ENCODE data around the gene EYS. TPM values are rescaled to one million over a fixed set of nuclear protein-coding genes. Genes with fewer than 3 reads are reported as not detected.
A peak's percentile ranks its signal among the peaks of the same experiment; 100 is the strongest.

Gene EYS
- total RNA-seq, 1 experiment from 2014 or later, result 0.87 TPM

DNA sequence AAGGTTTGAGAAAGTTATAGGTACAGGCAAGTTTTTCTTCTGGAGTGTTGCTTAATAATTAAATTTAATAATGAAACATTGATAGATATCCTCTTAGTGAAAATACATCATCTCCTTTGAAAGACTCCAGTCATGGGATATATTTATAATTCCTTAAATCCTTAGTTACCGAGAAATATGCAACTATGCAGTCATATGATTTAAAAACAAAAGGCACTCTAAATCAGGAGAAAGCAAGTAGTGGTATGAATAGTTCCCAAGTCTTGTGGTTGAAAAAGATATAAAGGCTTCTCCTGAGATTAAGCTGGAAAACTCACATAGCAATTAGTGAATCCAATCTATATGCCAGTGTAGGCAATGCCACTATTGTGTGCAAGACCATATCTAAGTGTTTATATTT, 475.4 kb downstream of the EYS start:
- DNase-seq (ENCODE audit: low read depth), result no peak

DNA sequence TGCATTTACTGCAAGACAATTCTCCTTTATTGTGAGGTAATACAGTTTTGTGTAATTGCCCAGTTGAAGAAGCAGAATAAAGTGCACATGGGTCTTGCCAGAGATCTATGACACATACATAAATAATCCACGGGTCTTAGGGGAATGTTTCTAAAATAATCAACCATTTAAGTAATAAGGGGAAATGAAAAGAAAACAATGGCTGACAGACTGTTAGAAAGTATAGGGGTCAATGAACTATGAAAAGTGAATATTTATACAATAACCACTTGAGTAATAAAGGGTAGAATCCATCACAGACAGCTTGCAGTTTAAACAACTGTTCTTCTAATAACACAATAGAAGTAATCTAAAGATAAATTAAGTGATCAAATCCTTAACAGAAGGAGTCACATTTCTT, 477.2 kb downstream of the EYS start:
- DNase-seq (ENCODE audit: low read depth), result peak; percentile 4

DNA sequence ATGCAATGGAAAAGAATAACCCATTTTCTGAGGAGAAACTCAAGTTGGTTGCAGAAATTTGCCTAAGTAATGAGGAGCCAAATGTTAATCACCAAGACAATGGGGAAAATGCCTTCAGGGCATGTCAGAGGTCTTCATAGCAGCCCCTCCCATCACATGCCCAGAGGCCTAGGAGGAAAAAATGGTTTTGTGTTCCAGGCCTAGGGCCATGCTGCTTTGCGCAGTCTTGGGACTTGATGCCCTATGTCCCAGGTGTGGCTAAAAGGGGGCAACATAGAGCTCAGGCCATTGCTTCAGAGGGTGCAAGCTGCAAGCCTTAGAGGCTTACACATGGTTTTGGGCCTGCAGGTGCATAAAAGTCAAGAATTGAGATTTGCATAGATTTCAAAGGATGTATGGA, 485.9 kb downstream of the EYS start:
- no peak for DNase-seq (ENCODE audit: low read depth)

DNA sequence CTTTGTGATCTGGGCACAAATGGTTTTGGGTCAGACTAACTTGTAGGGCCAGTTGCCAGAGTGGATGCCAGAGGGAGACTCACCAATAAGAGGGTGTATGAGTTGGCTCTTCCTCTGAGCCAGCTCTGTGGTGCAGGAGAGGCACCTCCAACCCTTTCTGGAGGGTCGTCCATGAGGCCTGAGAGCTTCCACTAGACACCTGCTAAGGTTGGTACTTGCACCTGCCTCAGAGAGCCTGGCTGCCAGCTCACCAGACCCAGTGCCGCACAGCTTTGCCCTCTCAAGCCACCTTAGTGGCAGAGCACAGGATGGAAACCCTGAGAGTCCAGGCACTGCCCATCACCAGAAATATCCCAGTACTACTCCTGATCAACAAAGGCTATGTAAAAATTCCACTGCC, 504.3 kb downstream of the EYS start:
- DNase-seq (ENCODE audit: low read depth), result peak; percentile 1

DNA sequence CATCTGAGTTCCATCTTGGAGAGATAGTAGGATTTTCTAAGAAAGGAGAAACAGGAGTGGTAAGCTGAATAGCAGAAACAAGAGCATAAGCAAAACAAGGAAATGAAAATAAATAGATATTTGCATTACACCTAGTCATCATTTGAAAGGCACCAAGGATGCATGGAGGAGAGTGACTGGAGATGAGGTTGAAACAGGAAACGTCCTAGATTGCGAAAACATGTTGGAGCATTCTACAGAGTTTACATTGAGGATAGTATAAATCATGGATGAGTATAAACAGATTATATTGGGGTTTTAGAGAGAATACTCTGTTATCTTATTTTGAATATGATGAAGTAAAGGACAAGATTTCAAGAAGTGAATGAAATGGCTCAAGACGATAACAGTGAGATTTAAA, 507.3 kb downstream of the EYS start:
- no peak for DNase-seq (ENCODE audit: low read depth)

DNA sequence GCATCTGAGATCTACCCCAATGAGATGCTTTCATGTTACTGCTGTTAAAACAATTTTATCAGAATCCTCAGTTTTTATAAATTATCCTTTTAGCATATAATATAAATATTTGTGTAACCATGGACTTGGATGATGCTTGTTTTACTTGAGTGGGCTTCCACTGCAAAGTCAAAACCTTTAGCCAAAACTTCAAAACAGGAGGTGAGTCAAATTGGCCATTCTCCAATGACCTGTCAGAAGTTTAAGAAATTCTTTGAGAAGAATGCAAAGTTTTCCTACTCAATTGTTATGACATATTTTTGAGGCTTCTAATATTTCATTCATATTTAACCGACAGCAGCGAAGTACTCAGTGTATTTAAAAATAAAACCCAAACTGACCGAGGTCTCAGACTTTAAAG, 507.9 kb downstream of the EYS start:
- DNase-seq (ENCODE audit: low read depth), result no peak

DNA sequence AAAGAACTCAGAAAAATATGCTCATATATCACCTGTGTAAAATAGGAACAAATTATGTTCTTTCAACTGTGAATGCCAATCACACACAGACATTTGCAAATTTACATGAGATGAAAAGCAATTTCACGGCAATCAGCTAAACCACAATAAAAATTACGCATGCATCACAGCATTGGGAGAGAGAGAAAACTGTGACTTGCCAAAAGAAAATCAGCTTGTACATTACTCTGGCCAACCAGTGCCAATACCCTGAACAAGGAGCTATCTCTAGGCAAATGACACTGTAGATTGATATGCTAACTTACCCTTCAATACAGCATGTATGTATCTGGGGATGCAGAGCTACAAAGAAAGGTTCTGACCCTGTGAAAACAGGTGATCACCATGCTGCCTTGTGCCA, 515.6 kb downstream of the EYS start:
- DNase-seq (ENCODE audit: low read depth), result no peak

DNA sequence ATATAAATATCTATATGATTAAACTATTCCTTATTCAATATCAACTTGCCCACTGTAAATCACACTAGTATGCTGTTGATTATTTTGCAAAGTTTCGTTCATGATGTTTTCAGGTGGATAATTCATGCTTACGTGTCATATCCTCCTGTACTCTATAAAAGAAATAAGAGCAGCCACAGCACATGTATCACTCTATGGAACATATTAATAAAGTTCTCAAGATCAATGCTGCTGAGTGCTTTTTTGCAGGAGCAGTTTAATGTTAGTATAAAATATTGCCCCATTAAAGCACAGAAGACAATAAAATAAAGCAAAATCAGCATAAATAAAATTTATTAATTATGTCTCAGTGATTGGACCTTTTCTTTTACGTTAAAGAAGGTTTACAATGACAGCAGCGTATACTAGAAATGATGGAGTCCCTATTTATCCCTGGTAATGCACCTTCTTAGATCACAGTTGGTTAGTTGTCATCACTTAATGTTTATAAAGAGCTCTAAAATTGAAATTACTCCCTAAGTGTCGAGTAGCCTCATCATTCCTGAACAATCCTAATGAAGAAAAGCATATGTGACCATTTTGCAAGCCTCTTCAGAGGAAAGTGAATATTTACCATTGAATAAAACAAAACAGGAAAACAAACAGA, 517.7 kb downstream of the EYS start:
- DNase-seq (ENCODE audit: low read depth), result no peak

DNA sequence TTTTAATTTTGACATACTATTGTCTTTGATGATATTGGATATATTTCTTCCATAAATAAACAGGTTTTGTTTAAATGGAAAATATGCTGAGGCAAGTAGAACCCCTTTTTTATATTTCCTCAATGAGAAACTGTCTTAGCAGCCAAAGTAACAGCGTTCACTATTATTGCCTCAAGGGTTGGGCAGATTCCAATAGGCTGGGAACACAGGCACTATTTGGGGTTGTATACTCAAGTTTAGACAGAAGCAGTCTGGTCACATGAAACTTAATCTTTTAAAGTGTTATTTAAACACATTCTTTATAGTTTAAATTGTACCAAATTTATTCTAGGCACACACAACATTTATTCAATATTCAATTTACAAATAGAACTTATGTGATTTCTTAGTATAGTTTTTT, 520.2 kb downstream of the EYS start:
- no peak for DNase-seq (ENCODE audit: low read depth)

DNA sequence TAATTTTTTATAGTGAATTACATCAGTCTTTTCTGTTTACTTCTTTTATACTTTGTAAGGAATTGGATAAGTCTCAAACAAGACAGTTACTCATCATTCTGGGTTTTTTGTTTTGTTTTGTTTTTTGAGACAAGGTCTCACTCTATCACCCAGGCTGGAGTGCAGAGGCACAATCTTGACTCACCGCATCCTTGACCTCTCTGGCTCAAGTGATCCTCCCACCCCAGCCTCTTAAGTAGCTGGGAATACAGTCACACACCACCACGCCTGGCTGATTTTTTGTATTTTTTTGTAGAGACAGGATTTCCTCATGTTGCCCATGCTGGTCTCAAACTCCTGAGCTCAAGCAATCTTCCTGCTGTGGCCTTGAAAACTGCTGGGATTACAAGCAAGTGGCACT, 524.3 kb downstream of the EYS start:
- peak; percentile 68 for DNase-seq (ENCODE audit: low read depth)

DNA sequence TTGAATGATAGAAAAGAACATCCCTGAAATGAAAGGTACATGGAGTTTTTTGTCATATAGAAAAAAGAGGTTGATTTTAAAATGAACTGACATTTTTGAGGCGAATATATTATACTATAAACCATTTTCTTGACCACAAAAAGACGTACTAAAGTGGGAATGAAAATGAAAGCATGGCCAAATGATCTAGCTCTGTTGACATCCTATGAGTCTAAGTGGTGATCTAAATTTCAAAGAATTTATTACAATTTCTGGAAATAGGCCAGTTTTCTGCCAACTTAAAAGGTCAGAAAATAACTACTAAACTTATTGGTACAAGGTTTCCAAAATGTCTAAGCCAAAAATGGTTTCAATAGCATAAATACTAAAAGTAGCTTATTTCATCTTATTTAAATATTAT, 536.8 kb downstream of the EYS start:
- peak; percentile 13 for DNase-seq (ENCODE audit: low read depth)

DNA sequence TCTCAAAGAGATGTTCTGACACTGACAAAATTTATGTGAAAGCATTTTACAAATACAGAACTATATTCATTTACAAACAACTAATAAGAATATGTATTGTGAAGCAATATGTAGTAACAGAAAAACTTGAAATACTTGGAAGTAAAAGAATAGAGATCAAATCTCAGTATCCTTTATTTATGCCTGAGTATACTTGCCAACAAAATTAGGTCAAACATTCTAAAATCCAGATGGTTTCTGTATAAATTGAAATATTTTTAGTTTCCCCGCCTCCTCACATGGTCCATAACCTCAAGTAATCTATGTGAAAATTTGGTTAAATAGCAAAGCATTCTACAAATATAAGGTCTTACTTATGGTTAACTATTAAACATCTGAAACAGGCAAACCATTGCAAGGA, 545.4 kb downstream of the EYS start:
- DNase-seq (ENCODE audit: low read depth), result no peak

DNA sequence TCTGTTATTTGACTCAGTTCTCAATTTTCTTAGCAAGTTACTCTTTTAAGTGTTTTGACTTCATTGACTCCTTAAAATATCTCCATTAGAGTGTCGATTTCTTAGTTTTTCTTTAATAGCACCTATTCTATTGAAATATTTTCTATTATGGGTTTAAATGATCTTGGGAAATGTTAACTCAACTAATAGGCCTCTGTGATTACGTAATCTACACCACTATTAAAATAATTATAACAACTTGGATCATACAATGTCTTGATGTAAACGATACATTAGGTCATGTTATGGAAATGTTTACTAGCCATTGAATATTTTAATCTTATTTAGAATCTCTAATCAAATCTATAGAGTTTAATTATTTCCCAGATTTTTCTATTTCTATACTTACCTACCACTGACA, 550.0 kb downstream of the EYS start:
- DNase-seq (ENCODE audit: low read depth), result no peak

DNA sequence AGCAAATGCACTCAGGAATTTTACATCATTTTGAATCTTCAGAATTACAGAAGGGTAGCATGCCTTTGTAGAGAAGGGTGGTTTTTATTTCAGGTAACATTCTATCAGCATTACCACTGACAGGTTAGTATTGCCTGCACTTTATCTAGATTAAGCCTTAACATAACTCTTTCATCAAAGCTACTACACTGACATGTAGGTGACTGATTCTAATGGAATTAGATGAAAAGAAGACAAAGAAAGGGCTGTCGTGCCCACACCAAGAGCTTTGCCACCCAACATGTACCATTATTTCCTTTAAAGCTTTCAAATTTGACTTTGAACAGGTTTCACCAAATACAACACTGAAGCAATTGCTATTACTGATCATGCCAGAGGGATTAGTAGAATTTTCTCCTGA, 551.9 kb downstream of the EYS start:
- DNase-seq (ENCODE audit: low read depth), result no peak

DNA sequence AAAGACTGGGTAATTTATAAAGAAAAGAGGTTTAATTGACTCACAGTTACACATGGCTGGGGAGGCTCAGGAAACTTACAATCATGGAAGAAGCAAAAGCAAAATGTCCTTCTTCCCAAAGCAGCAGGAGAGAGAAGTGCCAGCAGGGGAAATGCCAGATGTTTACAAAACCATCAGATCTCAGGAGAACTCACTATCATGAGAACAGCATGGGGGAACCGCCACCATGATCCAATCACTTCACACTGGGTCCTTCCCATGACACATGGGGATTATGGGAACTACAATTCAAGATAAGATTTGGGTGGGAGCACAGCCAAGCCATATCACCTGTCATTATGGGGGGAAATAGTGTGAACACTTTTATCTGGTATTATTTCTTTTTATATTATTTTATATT, 557.2 kb downstream of the EYS start:
- DNase-seq (ENCODE audit: low read depth), result no peak

DNA sequence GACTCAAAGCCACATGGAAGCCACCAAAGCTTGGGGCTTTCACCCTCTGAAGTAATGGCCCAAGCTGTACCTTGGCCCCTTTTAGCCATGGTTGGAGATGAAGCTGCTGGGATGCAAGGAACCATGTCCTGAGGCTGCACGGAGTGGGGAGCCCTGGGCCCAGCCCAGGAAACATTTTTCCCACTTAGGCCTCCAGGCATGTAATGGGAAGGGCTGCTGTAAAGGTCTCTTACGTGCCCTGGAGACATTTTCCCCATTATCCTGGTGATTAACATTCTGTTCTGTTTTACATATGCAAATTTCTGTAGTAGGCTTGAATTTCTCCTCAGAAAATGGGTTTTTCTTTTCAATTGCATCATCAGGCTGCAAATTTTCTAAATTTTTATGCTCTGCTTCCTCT, 558.2 kb downstream of the EYS start:
- no peak for DNase-seq (ENCODE audit: low read depth)

DNA sequence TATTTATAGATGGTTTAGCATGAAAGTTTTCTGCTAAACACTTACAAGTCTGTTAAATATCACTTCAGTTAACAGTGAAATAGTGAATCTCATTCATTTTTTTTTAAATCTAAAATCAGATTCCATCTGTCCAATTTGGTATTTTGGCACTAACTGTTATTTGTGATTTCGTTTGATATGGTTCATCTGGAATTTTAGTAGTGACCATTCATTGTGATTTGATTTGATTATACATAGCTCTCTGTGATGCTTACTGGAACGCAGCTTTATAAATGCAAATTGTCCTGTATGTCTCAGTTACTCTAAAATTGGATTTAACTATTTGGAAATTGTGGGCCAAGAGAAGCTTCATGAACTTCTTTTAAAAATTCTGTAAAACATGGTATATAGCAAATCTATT, 571.5 kb downstream of the EYS start:
- DNase-seq (ENCODE audit: low read depth), result no peak

DNA sequence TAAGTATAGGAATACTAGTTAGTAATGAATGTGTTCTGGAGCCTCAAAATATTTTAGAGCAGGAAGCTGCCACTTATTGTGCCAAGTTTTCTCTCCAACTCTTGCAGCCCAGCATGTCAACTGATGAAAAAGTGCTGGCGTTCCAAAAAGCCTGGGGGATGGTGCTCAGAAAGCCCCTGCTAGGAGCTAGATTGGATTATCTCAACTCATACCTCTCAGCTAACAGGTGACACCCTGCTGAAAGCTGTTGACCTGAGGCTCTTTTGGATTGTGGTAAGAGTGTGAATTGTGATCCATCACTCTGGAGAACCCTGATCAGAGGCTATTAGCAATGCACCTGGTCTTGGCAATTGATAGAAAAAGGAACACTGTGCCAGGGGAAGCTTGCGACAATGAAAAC, 580.4 kb downstream of the EYS start:
- DNase-seq (ENCODE audit: low read depth), result no peak

DNA sequence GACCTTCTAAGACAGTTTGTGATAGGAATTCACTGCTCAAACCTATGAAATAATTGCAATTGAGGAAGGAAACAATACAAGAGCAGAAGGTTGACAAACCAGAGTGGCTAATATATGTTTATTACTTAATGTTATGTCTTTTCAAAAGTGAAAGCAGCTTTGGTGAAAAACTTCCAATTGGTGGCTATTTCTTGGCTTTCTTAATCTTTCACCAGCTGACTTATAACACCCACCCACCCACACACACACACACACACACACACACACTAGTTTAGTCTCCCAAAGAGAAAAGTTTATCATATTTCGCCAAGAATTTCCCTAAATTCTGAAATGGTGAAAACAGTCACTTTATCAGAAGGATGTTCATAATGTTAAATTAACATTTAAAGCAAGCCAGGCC, 583.5 kb downstream of the EYS start:
- DNase-seq (ENCODE audit: low read depth), result no peak

DNA sequence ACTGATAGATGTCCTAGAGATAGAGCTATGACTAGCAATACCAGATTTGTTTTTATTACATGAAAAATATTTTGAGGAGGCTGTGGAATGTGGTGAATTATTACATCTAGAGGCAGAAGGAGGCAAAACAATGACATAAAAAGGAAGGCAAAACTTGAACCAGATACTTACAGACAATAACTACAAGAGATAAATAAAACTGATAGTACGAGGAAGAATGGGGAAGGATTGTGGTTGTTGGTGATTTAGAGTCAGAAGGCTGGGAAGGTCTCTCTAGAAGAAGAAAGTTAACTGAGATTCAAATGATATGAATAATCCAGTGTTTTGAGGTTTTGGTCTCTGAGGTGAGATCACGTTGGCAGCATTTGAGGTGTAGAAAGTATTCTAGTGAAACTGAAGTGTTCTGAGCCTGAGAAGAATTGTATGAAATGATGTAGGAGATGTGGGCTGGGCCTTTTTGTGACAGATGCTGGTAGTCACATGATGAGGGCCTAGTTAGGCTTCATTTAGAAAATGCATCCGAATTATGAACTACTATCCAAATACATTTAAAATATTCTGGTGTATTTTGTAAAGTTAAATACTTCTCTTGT, 589.1 kb downstream of the EYS start:
- no peak for DNase-seq (ENCODE audit: low read depth)

DNA sequence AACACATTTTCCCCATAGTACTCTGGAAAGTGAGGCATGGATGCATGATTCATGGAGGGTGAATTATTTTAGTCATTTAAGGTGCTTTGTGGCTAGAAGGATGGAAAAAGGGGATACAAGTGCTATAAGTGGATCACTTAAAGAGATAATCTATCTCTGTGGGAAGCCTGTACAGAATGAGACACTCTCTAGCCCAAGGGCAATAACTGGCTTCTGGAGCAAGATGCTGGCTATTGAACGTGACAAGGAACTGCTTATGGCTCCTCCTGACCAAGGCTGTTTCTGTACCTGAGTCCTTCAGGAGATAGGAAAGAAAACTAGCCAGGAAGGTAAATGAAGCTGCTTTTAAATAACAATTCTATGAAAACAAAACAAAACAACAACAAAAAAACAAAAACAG, 590.7 kb downstream of the EYS start:
- no peak for DNase-seq (ENCODE audit: low read depth)

DNA sequence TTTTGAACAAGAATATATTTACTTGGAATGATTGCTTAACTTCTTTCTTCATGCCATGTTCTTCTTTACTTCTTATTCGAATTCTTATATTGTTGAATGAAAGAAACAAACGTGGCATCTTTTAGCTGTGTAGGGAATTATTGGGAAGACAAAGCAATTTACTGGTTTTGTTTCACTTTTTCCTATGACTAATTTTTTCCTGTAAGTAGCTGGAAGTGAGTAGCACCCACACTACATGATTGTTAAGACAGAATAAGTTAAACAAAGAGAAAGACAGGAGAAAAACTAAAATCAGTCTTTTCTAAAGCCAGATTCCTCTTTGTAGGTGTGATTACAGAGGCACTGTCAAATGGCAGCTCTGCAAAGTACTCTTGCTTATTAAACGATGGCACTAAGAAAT, 593.4 kb downstream of the EYS start:
- peak; percentile 30 for DNase-seq (ENCODE audit: low read depth)

DNA sequence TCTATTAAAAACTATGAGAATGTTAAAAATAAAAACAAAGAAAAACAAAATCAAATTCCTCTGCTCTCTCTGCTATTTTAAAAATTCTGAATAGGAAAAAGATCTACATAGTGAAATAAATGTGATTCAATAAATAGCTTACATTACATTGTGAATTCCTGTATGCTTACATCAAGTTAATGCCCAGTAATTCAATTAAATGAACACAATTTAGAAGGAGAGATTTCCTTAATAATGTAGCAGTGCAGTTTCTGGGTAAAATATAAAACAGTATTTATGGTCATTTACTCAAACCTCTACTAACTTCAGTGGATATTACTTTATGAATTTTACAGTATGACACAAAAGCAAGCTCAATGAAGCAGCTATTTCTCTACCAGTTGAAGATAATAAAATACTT, 594.6 kb downstream of the EYS start:
- no peak for DNase-seq (ENCODE audit: low read depth)

DNA sequence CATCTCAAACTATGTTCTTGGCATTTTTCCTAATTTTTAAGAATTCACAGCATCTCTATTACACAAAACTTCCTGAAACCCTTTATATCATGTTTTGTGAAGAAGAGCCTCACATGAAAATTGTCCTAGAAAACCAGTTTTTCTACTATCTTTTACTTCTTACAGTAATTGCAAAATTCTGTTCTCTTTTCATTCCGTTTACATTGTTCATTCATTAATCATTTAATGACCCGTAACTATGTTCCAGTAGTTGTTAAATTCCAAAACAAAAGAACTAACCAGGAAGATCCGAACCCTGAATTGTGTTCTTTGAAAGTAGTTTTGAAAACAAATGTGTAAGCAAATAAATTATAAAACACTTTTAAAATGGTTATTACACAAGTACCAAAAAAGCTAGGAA, 597.0 kb downstream of the EYS start:
- DNase-seq (ENCODE audit: low read depth), result no peak

Measured in HT1080 (cell line).